ENCODE results near the gene MT2A. TPM values are rescaled to one million over a fixed set of nuclear protein-coding genes. Genes with fewer than 3 reads are reported as not detected.

Gene MT2A
- total and polyA plus RNA-seq, 2 of the 13 experiments (the other 11 are each of a cell fraction or from before 2014, with no cell fraction given), result 135 to 371 TPM

GRCh38 chr16:56620339-56620897 lies 12.0 kb downstream of the MT2A start:
- TF ChIP-seq ZNF224 (CRISPR knock-in tag; IDR thresholded peaks at IDR 0.05) (no peak), ZBTB38 (CRISPR knock-in tag; IDR thresholded peaks at IDR 0.05) (no peak), SMYD3 (CRISPR knock-in tag; IDR thresholded peaks at IDR 0.05) (no peak), MLXIP (CRISPR knock-in tag; IDR thresholded peaks at IDR 0.05; ENCODE audit: borderline replicate concordance) (no peak), TCF12 (IDR thresholded peaks at IDR 0.05) (no peak), TCF12 (CRISPR knock-in tag; IDR thresholded peaks at IDR 0.05) (no peak), HOXA7 (CRISPR knock-in tag; IDR thresholded peaks at IDR 0.05) (no peak), ZNF580 (CRISPR knock-in tag; IDR thresholded peaks at IDR 0.05; ENCODE audit: borderline replicate concordance, low read depth) (no peak), MED13 (CRISPR knock-in tag; IDR thresholded peaks at IDR 0.05) (no peak), HNF1B (CRISPR knock-in tag; IDR thresholded peaks at IDR 0.05) (no peak), NRL (CRISPR knock-in tag; IDR thresholded peaks at IDR 0.05; ENCODE audit: borderline replicate concordance) (no peak), NFKB2 (CRISPR knock-in tag; IDR thresholded peaks at IDR 0.05; ENCODE audit: borderline replicate concordance) (no peak), FOXP4 (CRISPR knock-in tag; IDR thresholded peaks at IDR 0.05) (no peak), IRF9 (CRISPR knock-in tag; IDR thresholded peaks at IDR 0.05; ENCODE audit: borderline replicate concordance) (no peak), E2F5 (CRISPR knock-in tag; conservative IDR thresholded peaks at IDR 0.05) (no peak), HMG20B (CRISPR knock-in tag; conservative IDR thresholded peaks at IDR 0.05) (no peak)
- H3K9me3 ChIP-seq (ENCODE audit: low read length), result no peaks in the 10 kb centered on the region
- H4K20me1 ChIP-seq (ENCODE audit: insufficient read depth, low read length), result no peaks in the 10 kb centered on the region
- CTCF ChIA-PET (ENCODE audit: low intra/inter-chr PET ratio, low total read pairs), result no interaction called here
- peaks cover 32% of the 10 kb centered on the region for H3K4me1 ChIP-seq (ENCODE audit: insufficient read depth, low read length)
- no peak overlapping the region for H2AFZ ChIP-seq (ENCODE audit: low read length)
- H3K4me3 ChIP-seq (replicated peaks in 1 of 3; ENCODE audit: insufficient read depth in 1 of 3, low read depth in 2 of 3, low read length in 3 of 3), result no peak overlapping the region
- no TSS peak for BruUV-seq (replicated peaks)
- no peak overlapping the region for H3K9ac ChIP-seq (ENCODE audit: insufficient read depth, low read depth, low read length)
- ATAC-seq, result no peak
- in situ Hi-C loops (cut with HindIII; ENCODE audit: extremely low pct_ligation_motif_present, low pct_unique_long_range_greater_than_20kb), result no loop called here
- 60% methylated on average over 8 of the region's 8 CpGs for WGBS (ENCODE audit: low lambda C conversion rate)
- FAIRE-seq, result no peak
- POLR2A ChIA-PET, result no interaction called here
- H3K36me3 ChIP-seq (replicated peaks in 1 of 2; ENCODE audit: control insufficient read depth in 1 of 2, insufficient read depth in 2 of 2, low read length in 2 of 2), result no peaks in the 10 kb centered on the region
- peaks cover 11 to 46% of the 10 kb centered on the region in 2 experiments; a peak in 4 of 5 replicates for H3K27me3 ChIP-seq (ENCODE audit: control insufficient read depth in 1 of 2, insufficient read depth in 2 of 2, low read length in 2 of 2)
- H3K4me2 ChIP-seq (ENCODE audit: low read depth, low read length), result no peak overlapping the region
- intact Hi-C loops (cut with micrococcal nuclease; ENCODE audit: unreplicated experiment), result no loop called here
- no peaks in the 10 kb centered on the region for H3K79me2 ChIP-seq (ENCODE audit: insufficient read depth, low read length)
- no peak overlapping the region for H3K27ac ChIP-seq (ENCODE audit: extremely low read length, insufficient read depth, low read length)
- DNase-seq (ENCODE audit: low spot score), result no peak
